SU-DHL-6 (cell line): Measurements from ENCODE around the gene MGAT4A.

Experiments used
- CTCF ChIP-seq: fragments of 200-600 bp; sonication (generic); IDR thresholded peaks from one replicate; pipeline ENCODE4 v1.5.1; 2017; ENCODE audit warnings: antibody characterized with exemption, mild to moderate bottlenecking, low read length, moderate library complexity; ENCODE audit not compliant: insufficient read depth, poor library complexity, severe bottlenecking
- EZH2phosphoT487 ChIP-seq: fragments of 200-600 bp; sonication (generic), shearing (Covaris generic); conservative IDR thresholded peaks from 2 replicates; pipeline ENCODE4 v1.6.1; 2018; ENCODE audit warnings: mild to moderate bottlenecking, antibody characterized with exemption, low read length, moderate library complexity, mixed read lengths

DNA sequence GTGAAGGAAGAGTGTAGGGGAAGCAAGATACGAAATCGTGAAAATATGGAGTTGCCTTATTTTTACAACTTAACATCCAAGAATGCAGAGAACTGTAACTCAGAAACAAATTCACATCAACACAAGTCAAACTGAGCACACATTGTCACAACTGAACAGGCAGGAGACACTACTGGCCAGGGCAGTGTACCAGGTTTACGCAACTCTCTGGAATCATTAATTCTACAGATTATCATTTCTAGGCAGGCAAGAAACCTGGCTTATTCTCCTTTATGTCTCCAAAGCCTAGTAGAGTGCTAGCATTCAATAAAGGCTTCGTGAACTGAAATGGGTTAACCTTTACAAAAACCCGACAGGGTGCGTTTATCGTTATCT lies 123.2 kb downstream of the MGAT4A start:
- no peak for TF ChIP-seq CTCF
- no peak for TF ChIP-seq EZH2phosphoT487
